ENCODE results near the gene RIPK3.

The RIPK3 gene

GRCh38 chr14:24325963-24326362 lies 13.8 kb downstream of the RIPK3 start:
- DNase-seq (ENCODE audit: insufficient read length) (no peak), FAIRE-seq (no peak)
- no peak for TF ChIP-seq POLR2A (IDR thresholded peaks at IDR 0.05; ENCODE audit: low read depth, low read length)
- no peak for TF ChIP-seq POLR2AphosphoS5 (IDR thresholded peaks at IDR 0.05; ENCODE audit: low read depth, low read length)
- TF ChIP-seq TAF1 (IDR thresholded peaks at IDR 0.05; ENCODE audit: borderline replicate concordance, low read depth, low read length): no peak

GRCh38 chr14:24325041-24325530 lies 14.7 kb downstream of the RIPK3 start:
- FAIRE-seq: no peak
- TF ChIP-seq TAF1 (IDR thresholded peaks at IDR 0.05; ENCODE audit: borderline replicate concordance, low read depth, low read length) (no peak), POLR2A (IDR thresholded peaks at IDR 0.05; ENCODE audit: low read depth, low read length) (no peak), POLR2AphosphoS5 (IDR thresholded peaks at IDR 0.05; ENCODE audit: low read depth, low read length) (no peak)
- no peak for DNase-seq (ENCODE audit: insufficient read length)

- no peak for TF ChIP-seq POLR2A (IDR thresholded peaks at IDR 0.05; ENCODE audit: low read depth, low read length)
- no peak for TF ChIP-seq TAF1 (IDR thresholded peaks at IDR 0.05; ENCODE audit: borderline replicate concordance, low read depth, low read length)
- TF ChIP-seq POLR2AphosphoS5 (IDR thresholded peaks at IDR 0.05; ENCODE audit: low read depth, low read length): no peak
- no peak for DNase-seq (ENCODE audit: insufficient read length)
- FAIRE-seq: no peak
Observed at GRCh38 chr14:24324024-24324423, 15.8 kb downstream of the RIPK3 start.

- FAIRE-seq: no peak
Observed at GRCh38 chr14:24323341-24323740, 16.4 kb downstream of the RIPK3 start.

GRCh38 chr14:24322672-24323071 lies 17.1 kb downstream of the RIPK3 start:
- FAIRE-seq (no peak), DNase-seq (ENCODE audit: insufficient read length) (no peak)
- no peak for TF ChIP-seq POLR2A (IDR thresholded peaks at IDR 0.05; ENCODE audit: low read depth, low read length)
- TF ChIP-seq TAF1 (IDR thresholded peaks at IDR 0.05; ENCODE audit: borderline replicate concordance, low read depth, low read length): no peak
- no peak for TF ChIP-seq POLR2AphosphoS5 (IDR thresholded peaks at IDR 0.05; ENCODE audit: low read depth, low read length)

More at GRCh38 chr14:24323341-24323740, 16.4 kb downstream of the RIPK3 start:
- no peak for DNase-seq (ENCODE audit: insufficient read length)
- TF ChIP-seq TAF1 (IDR thresholded peaks at IDR 0.05; ENCODE audit: borderline replicate concordance, low read depth, low read length) (no peak), POLR2A (IDR thresholded peaks at IDR 0.05; ENCODE audit: low read depth, low read length) (no peak), POLR2AphosphoS5 (IDR thresholded peaks at IDR 0.05; ENCODE audit: low read depth, low read length) (no peak)

GRCh38 chr14:24321212-24321975 lies 18.4 kb downstream of the RIPK3 start:
- TF ChIP-seq TAF1 (IDR thresholded peaks at IDR 0.05; ENCODE audit: borderline replicate concordance, low read depth, low read length): no peak
- TF ChIP-seq POLR2A (IDR thresholded peaks at IDR 0.05; ENCODE audit: low read depth, low read length): no peak
- TF ChIP-seq POLR2AphosphoS5 (IDR thresholded peaks at IDR 0.05; ENCODE audit: low read depth, low read length): no peak
- no peak for FAIRE-seq
- DNase-seq (ENCODE audit: insufficient read length): no peak

- DNase-seq (ENCODE audit: insufficient read length): no peak
- FAIRE-seq: no peak
- TF ChIP-seq TAF1 (IDR thresholded peaks at IDR 0.05; ENCODE audit: borderline replicate concordance, low read depth, low read length): no peak
- TF ChIP-seq POLR2AphosphoS5 (IDR thresholded peaks at IDR 0.05; ENCODE audit: low read depth, low read length): no peak
- no peak for TF ChIP-seq POLR2A (IDR thresholded peaks at IDR 0.05; ENCODE audit: low read depth, low read length)
Observed at GRCh38 chr14:24317141-24317928, 22.5 kb downstream of the RIPK3 start.

GRCh38 chr14:24316597-24316950 lies 23.2 kb downstream of the RIPK3 start:
- TF ChIP-seq TAF1 (IDR thresholded peaks at IDR 0.05; ENCODE audit: borderline replicate concordance, low read depth, low read length): no peak
- TF ChIP-seq POLR2A (IDR thresholded peaks at IDR 0.05; ENCODE audit: low read depth, low read length): no peak
- TF ChIP-seq POLR2AphosphoS5 (IDR thresholded peaks at IDR 0.05; ENCODE audit: low read depth, low read length): no peak
- DNase-seq (ENCODE audit: insufficient read length): no peak
- FAIRE-seq: no peak

GRCh38 chr14:24315807-24316596 lies 23.8 kb downstream of the RIPK3 start:
- DNase-seq (ENCODE audit: insufficient read length) (no peak), FAIRE-seq (no peak)

GRCh38 chr14:24315243-24315806 lies 24.5 kb downstream of the RIPK3 start:
- DNase-seq (ENCODE audit: insufficient read length) (no peak), FAIRE-seq (no peak)
- TF ChIP-seq POLR2A (IDR thresholded peaks at IDR 0.05; ENCODE audit: low read depth, low read length) (no peak), TAF1 (IDR thresholded peaks at IDR 0.05; ENCODE audit: borderline replicate concordance, low read depth, low read length) (no peak), POLR2AphosphoS5 (IDR thresholded peaks at IDR 0.05; ENCODE audit: low read depth, low read length) (no peak)

More at GRCh38 chr14:24315807-24316596, 23.8 kb downstream of the RIPK3 start:
- TF ChIP-seq POLR2AphosphoS5 (IDR thresholded peaks at IDR 0.05; ENCODE audit: low read depth, low read length): no peak
- no peak for TF ChIP-seq POLR2A (IDR thresholded peaks at IDR 0.05; ENCODE audit: low read depth, low read length)
- TF ChIP-seq TAF1 (IDR thresholded peaks at IDR 0.05; ENCODE audit: borderline replicate concordance, low read depth, low read length): no peak
